Endodermal cell (in vitro differentiated cells): Measurements from ENCODE around the gene ASPG. TPM values are rescaled to one million over a fixed set of nuclear protein-coding genes. Genes with fewer than 3 reads are reported as not detected.

Experiments used
- DNase-seq: peaks from one replicate; pipeline ENCODE4 v3.0.0-alpha.2; 2017
- H3K27ac ChIP-seq: 2 replicates; pipeline ENCODE4 v1.5.1; 2013; ENCODE audit warnings: mild to moderate bottlenecking, low read depth, low read length, moderate library complexity
- H3K27me3 ChIP-seq: 2 replicates; pipeline ENCODE4 v1.6.1; 2013; ENCODE audit warnings: mild to moderate bottlenecking, low read length, moderate library complexity; ENCODE audit not compliant: insufficient read depth, control insufficient read depth, poor library complexity, severe bottlenecking
- H3K36me3 ChIP-seq: 2 replicates; pipeline ENCODE4 v1.7.0; 2013; ENCODE audit warnings: mild to moderate bottlenecking, low read length, moderate library complexity; ENCODE audit not compliant: control insufficient read depth, insufficient read depth
- H3K4me1 ChIP-seq: one replicate; pipeline ENCODE4 v1.7.0; 2013; ENCODE audit warnings: low read length; ENCODE audit not compliant: control insufficient read depth, insufficient read depth
- H3K4me3 ChIP-seq: 2 replicates; pipeline ENCODE4 v1.5.1; 2013; ENCODE audit warnings: mild to moderate bottlenecking, low read length, moderate library complexity
- H3K9ac ChIP-seq: 2 replicates; pipeline ENCODE4 v1.6.1; 2013; ENCODE audit warnings: mild to moderate bottlenecking, low read length, moderate library complexity; ENCODE audit not compliant: poor library complexity, severe bottlenecking; ENCODE audit errors: extremely low read depth
- H3K9me3 ChIP-seq: 2 replicates; pipeline ENCODE4 v1.6.1; 2013; ENCODE audit warnings: mild to moderate bottlenecking, low read length, moderate library complexity; ENCODE audit not compliant: control insufficient read depth
- H3K27ac Mint-ChIP-seq: 2 replicates; pipeline ENCODE4 v1.8.0; 2020; ENCODE audit warnings: mixed read lengths
- H3K27me3 Mint-ChIP-seq: 2 replicates; pipeline ENCODE4 v1.8.0; 2021; ENCODE audit warnings: mild to moderate bottlenecking, mixed read lengths; ENCODE audit not compliant: insufficient read depth
- H3K36me3 Mint-ChIP-seq: 2 replicates; pipeline ENCODE4 v1.8.0; 2020; ENCODE audit warnings: low read depth, mixed read lengths
- H3K4me1 Mint-ChIP-seq: 2 replicates; pipeline ENCODE4 v1.8.0; 2020; ENCODE audit warnings: mixed read lengths
- H3K4me3 Mint-ChIP-seq: 2 replicates; pipeline ENCODE4 v1.8.0; 2020; ENCODE audit warnings: mild to moderate bottlenecking, moderate library complexity, mixed read lengths
- H3K9me3 Mint-ChIP-seq: 2 replicates; pipeline ENCODE4 v1.8.0; 2020; ENCODE audit warnings: mild to moderate bottlenecking, mixed read lengths
- CTCF ChIP-seq: fragments of 200-600 bp; sonication (generic); conservative IDR thresholded peaks from 2 replicates; pipeline ENCODE4 v1.5.0; 2021; ENCODE audit warnings: antibody characterized with exemption, mild to moderate bottlenecking
- WGBS, 2 experiments: methylation state at CpG; one replicate each; pipeline versions ENCODE4 v1.1.5 to v1.1.7; 2013; ENCODE audit warnings: missing lambda C conversion rate in 2 of 2, mixed read lengths in 1 of 2; ENCODE audit not compliant: insufficient coverage in 1 of 2, insufficient read length in 1 of 2; 5-methylcytosine and 5-hydroxymethylcytosine counted together
- total RNA-seq, 2 donors: library from RNA; stranded (reverse); fragmentation: NEBNext Ultra II Directional in 1 of 2; extraction: Animal tissue kit (Norgen Biotek cat#: 25700) in 1 of 2; gene quantifications; 2 replicates in 1 of 2; 3 replicates in 1 of 2; pipeline ENCODE4 v1.2.1, GENCODE V29; 2021

Gene ASPG
- total RNA-seq, 2 donors from 2014 or later = 0.71 to 1.4 TPM

DNA sequence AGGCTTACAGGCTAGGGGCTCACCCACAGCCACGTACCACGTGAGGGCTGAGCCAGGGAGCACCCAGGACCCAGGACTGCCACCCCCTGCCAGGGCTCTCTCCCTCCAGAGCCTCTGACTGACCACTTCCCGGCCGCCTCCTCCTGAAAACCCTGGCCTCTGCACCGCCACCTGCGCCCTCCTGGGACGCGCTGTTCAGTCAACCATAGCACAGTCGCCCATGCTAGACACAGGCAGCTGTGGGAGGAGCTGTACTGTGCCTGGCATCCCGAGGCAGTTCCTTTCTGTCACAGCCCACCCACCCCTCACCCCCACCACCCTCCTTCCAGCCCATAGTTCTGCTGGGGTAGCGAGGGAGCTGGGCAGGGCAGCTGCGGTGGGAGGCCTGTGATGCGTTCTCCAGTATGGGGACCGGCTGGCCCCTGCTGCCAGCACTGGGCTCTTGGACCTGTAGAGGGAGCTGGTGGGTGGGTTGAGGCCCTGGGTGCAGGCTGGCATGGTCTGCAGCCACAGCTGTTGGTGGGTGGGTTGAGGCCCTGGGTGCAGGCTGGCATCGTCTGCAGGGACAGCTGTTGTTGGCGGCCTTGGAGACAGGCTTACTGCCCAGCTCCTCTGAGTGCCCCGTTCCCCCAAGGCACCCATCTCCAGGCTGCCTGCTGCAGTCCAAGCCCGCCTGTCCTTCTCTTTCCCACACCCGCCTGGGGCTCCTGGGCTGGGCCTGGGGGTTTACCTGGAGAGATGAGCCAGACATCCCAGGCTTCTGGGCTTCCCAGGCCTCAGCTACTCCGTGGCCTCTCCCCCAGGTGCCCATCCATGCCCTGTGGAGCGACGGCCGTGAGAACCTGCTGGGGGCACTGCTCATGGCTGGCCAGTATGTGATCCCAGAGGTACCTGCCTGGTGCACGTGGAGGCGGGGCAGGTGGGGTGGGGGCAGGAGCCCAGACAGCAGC lies 11.5 kb downstream of the ASPG start:
- WGBS, 2 experiments = 79 to 88% methylated on average over 9 to 24 of the region's 25 CpGs
- H3K27me3 Mint-ChIP-seq = peaks cover 3% of the 10 kb centered on the region
- H3K4me3 Mint-ChIP-seq = no peak overlapping the region

DNA sequence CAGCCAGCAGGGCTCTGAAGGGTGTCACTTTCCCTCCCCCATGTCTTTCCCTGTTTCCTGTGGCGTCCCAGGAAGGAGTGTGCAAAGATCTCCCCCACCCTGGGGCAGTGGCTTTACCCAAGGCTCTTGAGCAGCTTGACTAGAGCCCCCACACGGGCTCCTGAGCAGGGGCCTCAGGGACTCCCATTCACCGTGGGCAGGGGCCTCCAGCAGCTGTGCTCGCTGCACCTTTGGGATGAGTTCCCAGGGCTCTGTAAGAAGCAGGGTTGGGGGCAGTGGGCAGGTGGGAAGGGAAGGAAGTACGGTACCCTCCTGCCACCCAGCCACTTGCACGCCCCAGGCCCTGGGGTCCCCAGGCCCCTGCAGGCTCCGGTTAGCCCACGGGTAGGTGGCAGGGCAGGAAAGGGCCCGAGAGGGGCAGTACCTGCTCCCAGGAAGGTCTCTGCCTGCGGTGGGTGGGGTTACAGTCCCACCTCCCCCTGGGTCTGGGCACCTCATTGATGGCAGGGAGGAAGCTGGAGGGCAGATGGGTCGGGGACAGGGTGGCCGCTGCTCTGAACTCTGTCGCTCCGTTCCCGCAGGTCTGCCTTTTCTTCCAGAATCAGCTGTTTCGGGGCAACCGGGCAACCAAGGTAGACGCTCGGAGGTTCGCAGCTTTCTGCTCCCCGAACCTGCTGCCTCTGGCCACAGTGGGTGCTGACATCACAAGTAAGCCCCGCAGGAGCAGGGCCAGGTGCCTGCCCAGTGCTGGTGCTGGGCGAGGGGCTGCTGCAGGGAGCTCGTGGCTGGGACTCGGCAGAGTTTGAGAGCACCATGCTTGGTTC lies 13.0 kb downstream of the ASPG start:
- Mint-ChIP-seq H3K9me3 (no peaks in the 10 kb centered on the region), H3K4me1 (peaks cover 5% of the 10 kb centered on the region), H3K4me3 (no peak overlapping the region), H3K27me3 (peaks cover 3% of the 10 kb centered on the region), H3K36me3 (no peaks in the 10 kb centered on the region), H3K27ac (no peak overlapping the region)
- Histone ChIP-seq H3K27me3 (no peaks in the 10 kb centered on the region), H3K36me3 (no peaks in the 10 kb centered on the region), H3K9me3 (no peaks in the 10 kb centered on the region), H3K4me1 (no peaks in the 10 kb centered on the region), H3K27ac (no peak overlapping the region), H3K9ac (no peak overlapping the region), H3K4me3 (no peak overlapping the region)
- no peak for DNase-seq
- TF ChIP-seq CTCF = no peak
- 93 to 96% methylated on average over 9 to 25 of the region's 25 CpGs for WGBS, 2 experiments

More for the DNA sequence above, 11.5 kb downstream of the ASPG start:
- no peaks in the 10 kb centered on the region for H3K36me3 ChIP-seq
- no peak overlapping the region for H3K27ac ChIP-seq
- H3K4me1 Mint-ChIP-seq = peaks cover 5% of the 10 kb centered on the region
- no peaks in the 10 kb centered on the region for H3K9me3 ChIP-seq
- no peaks in the 10 kb centered on the region for H3K9me3 Mint-ChIP-seq
- TF ChIP-seq CTCF = peak; percentile 67
- no peaks in the 10 kb centered on the region for H3K36me3 Mint-ChIP-seq
- H3K9ac ChIP-seq = no peak overlapping the region
- no peaks in the 10 kb centered on the region for H3K27me3 ChIP-seq
- H3K4me1 ChIP-seq = no peaks in the 10 kb centered on the region
- H3K27ac Mint-ChIP-seq = no peak overlapping the region
- H3K4me3 ChIP-seq = no peak overlapping the region
- peak; percentile 76 for DNase-seq

- Mint-ChIP-seq H3K4me3 (no peak overlapping the region), H3K9me3 (no peaks in the 10 kb centered on the region), H3K27ac (no peak overlapping the region), H3K27me3 (peaks cover 3% of the 10 kb centered on the region), H3K4me1 (peaks cover 2% of the 10 kb centered on the region), H3K36me3 (no peaks in the 10 kb centered on the region)
- Histone ChIP-seq H3K9me3 (no peaks in the 10 kb centered on the region), H3K36me3 (no peaks in the 10 kb centered on the region), H3K4me1 (no peaks in the 10 kb centered on the region), H3K27me3 (no peaks in the 10 kb centered on the region), H3K4me3 (no peak overlapping the region), H3K27ac (no peak overlapping the region), H3K9ac (no peak overlapping the region)
- TF ChIP-seq CTCF = no peak
- DNase-seq = peak; percentile 55
- WGBS, 2 experiments = 88 to 93% methylated on average over 14 to 26 of the region's 26 CpGs
Measured at GRCh38 chr14:104099096-104100041, 13.9 kb downstream of the ASPG start.
